A673 (cell line): Measurements from ENCODE around the gene DNMT3A. TPM values are rescaled to one million over a fixed set of nuclear protein-coding genes. Genes with fewer than 3 reads are reported as not detected.

Experiments
- BruUV-seq: library from RNA; stranded (reverse); fragments of 400-500 nt; replicated peaks from 2 replicates; lab custom pipeline; 2021; lab: Mats Ljungman, UMichigan
- CTCF ChIA-PET: fragments of 300-600 bp; sonication (Branson Sonifier 250); formaldehyde crosslinking; loops from one replicate; lab custom pipeline; 2022; ENCODE audit warnings: antibody characterized with exemption; lab: Charles Lee
- POLR2A ChIA-PET: fragments of 300-600 bp; sonication (Branson Sonifier 250); formaldehyde crosslinking; loops from one replicate; lab custom pipeline; 2022; ENCODE audit warnings: antibody characterized with exemption; ENCODE audit not compliant: low non-redundant PET; lab: Charles Lee
- DNase-seq: peaks from one replicate; pipeline ENCODE4 v3.0.0-alpha.2; 2015; ENCODE audit warnings: low spot score
- H3K27ac ChIP-seq: fragments of 200-600 bp; sonication (generic); 2 replicates; pipeline ENCODE4 v1.5.1; 2016; ENCODE audit warnings: mixed run types, low read depth, mild to moderate bottlenecking, mixed read lengths, antibody characterized with exemption, low read length; ENCODE audit not compliant: poor library complexity, severe bottlenecking
- H3K27me3 ChIP-seq: fragments of 200-600 bp; sonication (generic); replicated peaks from 2 replicates; pipeline ENCODE4 v1.6.1; 2017; ENCODE audit warnings: mixed run types, low read depth, mild to moderate bottlenecking, mixed read lengths, antibody characterized with exemption, low read length; ENCODE audit not compliant: insufficient read depth, poor library complexity
- H3K36me3 ChIP-seq: fragments of 200-600 bp; sonication (generic); 2 replicates; pipeline ENCODE4 v1.6.1; 2016; ENCODE audit warnings: mixed run types, mild to moderate bottlenecking, mixed read lengths, antibody characterized with exemption, low read length; ENCODE audit not compliant: insufficient read depth, poor library complexity, severe bottlenecking
- H3K4me1 ChIP-seq: fragments of 200-600 bp; sonication (generic); 2 replicates; pipeline ENCODE4 v1.6.1; 2017; ENCODE audit warnings: mixed run types, mild to moderate bottlenecking, mixed read lengths, antibody characterized with exemption, low read length; ENCODE audit not compliant: insufficient read depth, poor library complexity, severe bottlenecking
- H3K4me3 ChIP-seq: fragments of 200-600 bp; sonication (generic); 2 replicates; pipeline ENCODE4 v1.5.1; 2016; ENCODE audit warnings: low read depth, mixed run types, mild to moderate bottlenecking, mixed read lengths, low read length; ENCODE audit not compliant: poor library complexity, severe bottlenecking
- H3K9me3 ChIP-seq: fragments of 200-600 bp; sonication (generic); 2 replicates; pipeline ENCODE4 v1.6.1; 2016; ENCODE audit warnings: mixed run types, low read depth, mild to moderate bottlenecking, mixed read lengths, antibody characterized with exemption, low read length; ENCODE audit not compliant: poor library complexity, severe bottlenecking
- CTCF ChIP-seq: fragments of 300-800, 200-600 bp; sonication (generic); conservative IDR thresholded peaks from 2 replicates; pipeline ENCODE4 v1.5.1; 2017; ENCODE audit warnings: low read depth, mild to moderate bottlenecking, antibody characterized with exemption, low read length, moderate library complexity, mixed read lengths
- EZH2 ChIP-seq: fragments of 200-600 bp; sonication (generic); IDR thresholded peaks from 2 replicates; pipeline ENCODE4 v1.6.1; 2017; ENCODE audit warnings: borderline replicate concordance, low read depth, mild to moderate bottlenecking, mixed read lengths, antibody characterized with exemption, low read length; ENCODE audit not compliant: poor library complexity, severe bottlenecking
- intact Hi-C: fragments of 100-400 bp; cut with micrococcal nuclease; formaldehyde crosslinking; loops from one replicate; pipeline ENCODE4 v1.10.0; 2022; ENCODE audit not compliant: unreplicated experiment
- total RNA-seq: library from RNA; stranded (reverse); gene quantifications from 2 replicates; pipeline ENCODE4 v1.2.3, GENCODE V29; 2021

The DNMT3A gene
- total RNA-seq, 1 experiment from 2014 or later: 109 TPM

GRCh38 chr2:25294573-25295462 is 46.9 kb downstream of the DNMT3A start:
- no peak for TF ChIP-seq CTCF
- no peak for TF ChIP-seq EZH2
- CTCF ChIA-PET: interaction anchor here (1.2 kb wide), 1 partner anchor 67 kb away, joined by 4 read pairs; no protein-coding TSS in a partner anchor
- Histone ChIP-seq H3K9me3 (no peaks in the 10 kb centered on the region), H3K27ac (peak overlapping the region; percentile 53), H3K4me1 (peaks cover 53% of the 10 kb centered on the region), H3K36me3 (peaks cover 4% of the 10 kb centered on the region), H3K27me3 (no peaks in the 10 kb centered on the region), H3K4me3 (no peak overlapping the region)
- DNase-seq: peak; percentile 79
- intact Hi-C loops: no loop called here
- no TSS peak for BruUV-seq
- POLR2A ChIA-PET: no interaction called here

- intact Hi-C loops: no loop called here
- CTCF ChIA-PET: interaction anchor here (1.2 kb wide), 1 partner anchor 68 kb away, joined by 4 read pairs; no protein-coding TSS in a partner anchor
Measured at GRCh38 chr2:25293958-25294562, 47.7 kb downstream of the DNMT3A start.

GRCh38 chr2:25293145-25293544 is 48.6 kb downstream of the DNMT3A start:
- H3K36me3 ChIP-seq: no peaks in the 10 kb centered on the region
- H3K27ac ChIP-seq: peak overlapping the region; percentile 85
- no peak overlapping the region for H3K4me3 ChIP-seq
- ChIA-PET CTCF (no interaction called here), POLR2A (interaction anchor here (0.6 kb wide), 1 partner anchor 20 kb away, joined by 3 read pairs; no protein-coding TSS in a partner anchor)
- H3K27me3 ChIP-seq: no peaks in the 10 kb centered on the region
- BruUV-seq: no TSS peak
- DNase-seq: peak; percentile 80
- intact Hi-C loops: no loop called here
- peaks cover 53% of the 10 kb centered on the region for H3K4me1 ChIP-seq
- no peaks in the 10 kb centered on the region for H3K9me3 ChIP-seq
- TF ChIP-seq EZH2 (no peak), CTCF (no peak)

More at GRCh38 chr2:25293958-25294562, 47.7 kb downstream of the DNMT3A start:
- POLR2A ChIA-PET: no interaction called here
- Histone ChIP-seq H3K36me3 (no peaks in the 10 kb centered on the region), H3K4me1 (peaks cover 53% of the 10 kb centered on the region), H3K27ac (peak overlapping the region; percentile 53), H3K27me3 (no peaks in the 10 kb centered on the region), H3K9me3 (no peaks in the 10 kb centered on the region), H3K4me3 (no peak overlapping the region)
- BruUV-seq: no TSS peak
- TF ChIP-seq CTCF (no peak), EZH2 (no peak)
- DNase-seq: no peak
